Left hindlimb (tissue), 1 donor: Measurements from ENCODE around the gene MOGAT1.
"Not testable (repeated sequence)": the region's sequence is repeated elsewhere in the genome, so short reads cannot be mapped to it uniquely, and the experiment has no call there.

Source experiments
- DNase-seq: peaks from one replicate; pipeline ENCODE4 v3.0.0-alpha.2; 2018

Gene MOGAT1

DNA sequence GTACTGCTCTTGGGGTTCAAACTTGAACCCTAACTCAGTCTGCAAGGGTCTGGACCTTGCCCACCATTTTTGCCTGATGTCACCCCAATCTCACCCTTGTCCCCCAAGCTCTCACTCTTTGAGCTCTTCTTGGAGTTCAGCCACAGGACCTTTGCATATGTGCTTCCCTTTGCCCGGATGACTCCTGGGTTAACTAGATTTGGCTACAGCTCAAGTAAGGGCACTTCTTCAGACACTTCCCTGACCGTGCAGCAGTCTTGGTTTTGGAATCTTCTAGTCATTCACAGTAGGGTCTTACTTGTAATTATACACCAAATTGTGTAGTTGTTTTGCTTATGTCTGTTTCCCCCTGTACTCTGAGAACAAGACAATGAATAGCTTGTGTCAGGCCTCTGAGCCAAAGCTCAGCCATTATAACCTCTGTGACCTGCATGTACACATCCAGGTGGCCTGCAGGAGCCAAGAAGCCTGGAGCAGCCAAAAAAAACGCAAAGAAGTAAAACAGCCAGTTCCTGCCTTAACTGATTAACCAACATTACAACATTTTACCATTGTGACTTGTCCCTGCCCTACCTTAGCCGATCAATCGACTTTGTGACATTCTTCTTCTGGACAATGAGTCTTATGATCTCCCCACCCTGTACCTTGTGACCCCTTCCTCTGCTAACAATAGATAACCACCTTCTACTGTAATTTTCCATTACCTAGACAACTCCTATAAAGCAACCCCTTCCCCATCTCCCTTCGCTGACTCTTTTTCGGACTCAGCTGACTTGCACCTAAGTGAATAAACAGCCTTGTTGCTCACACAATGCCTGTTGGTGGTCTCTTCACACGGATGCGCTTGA, 1.0 kb upstream of the MOGAT1 start:
- no peak for DNase-seq

DNA sequence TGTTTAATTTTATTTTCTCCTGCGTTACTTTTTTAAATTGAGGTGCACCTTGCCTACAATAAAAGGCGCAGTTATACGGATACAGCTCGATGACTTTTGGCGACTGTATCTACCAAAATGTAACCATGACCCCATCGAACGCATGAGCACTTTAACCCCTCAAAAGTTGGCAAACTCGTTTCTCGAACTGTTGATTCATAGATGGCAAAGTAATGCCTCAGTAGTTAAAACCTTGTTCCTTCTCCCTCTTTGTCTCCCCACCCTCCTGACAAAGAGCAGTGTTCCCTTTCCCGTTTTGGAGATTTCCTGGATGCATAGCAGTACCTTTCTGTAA, 577 bp downstream of the MOGAT1 start:
- no peak for DNase-seq

DNA sequence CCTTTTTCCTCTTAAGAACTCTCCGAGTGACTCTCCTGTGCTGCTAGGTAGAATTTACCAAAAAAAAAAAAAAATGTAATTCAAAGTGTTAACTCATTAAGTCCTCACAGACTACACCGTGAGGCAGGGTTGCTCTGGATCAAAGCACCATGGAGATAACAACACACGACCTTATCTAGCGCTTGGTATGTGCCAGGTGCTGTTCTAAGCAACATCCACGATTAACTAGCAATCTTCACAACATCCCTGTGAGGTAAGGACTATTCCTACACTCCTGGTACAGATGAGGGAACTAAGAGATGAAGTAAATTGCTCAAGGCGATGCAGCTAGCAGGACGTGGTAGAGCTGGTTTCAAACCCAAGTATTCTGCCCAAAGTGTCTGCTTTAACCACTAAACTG, 1.8 kb downstream of the MOGAT1 start:
- DNase-seq: no peak

DNA sequence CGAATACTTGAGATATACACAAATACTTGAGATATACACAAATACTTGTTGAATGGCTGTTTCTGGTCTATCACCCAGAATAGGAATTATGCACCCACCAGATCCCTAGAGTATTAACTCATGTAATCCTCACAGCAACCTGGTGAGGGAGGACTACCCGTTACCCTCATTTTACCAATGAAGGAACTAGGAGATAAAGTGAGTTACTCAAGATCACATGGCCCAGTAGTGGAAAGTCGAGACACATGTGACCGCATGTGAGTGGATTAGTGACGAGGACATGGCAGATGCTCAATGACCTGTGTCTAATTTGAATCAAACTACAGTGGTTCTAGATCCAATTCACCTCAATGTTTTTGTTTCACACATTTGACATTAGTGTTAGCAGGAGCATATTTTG, 2.4 kb downstream of the MOGAT1 start:
- DNase-seq: no peak

DNA sequence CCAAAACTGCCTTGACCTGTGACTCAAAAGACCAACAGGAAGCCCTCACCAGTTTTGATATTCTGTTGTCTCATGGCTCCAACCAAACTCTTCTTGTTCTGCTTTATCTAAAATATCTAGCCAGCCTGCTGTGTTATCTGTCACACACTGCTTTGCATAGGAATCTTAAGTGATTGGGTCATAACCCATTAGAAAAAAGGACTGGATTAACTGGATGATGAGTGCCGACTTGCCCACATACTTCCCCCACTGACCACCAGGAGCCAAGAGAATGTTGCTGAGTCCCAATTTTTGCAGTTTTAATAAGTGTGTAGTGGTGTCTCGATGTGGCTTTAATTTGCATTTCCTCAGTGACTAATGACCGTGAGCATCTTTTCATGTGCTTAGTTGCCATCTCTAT, 6.5 kb downstream of the MOGAT1 start:
- DNase-seq: no peak

DNA sequence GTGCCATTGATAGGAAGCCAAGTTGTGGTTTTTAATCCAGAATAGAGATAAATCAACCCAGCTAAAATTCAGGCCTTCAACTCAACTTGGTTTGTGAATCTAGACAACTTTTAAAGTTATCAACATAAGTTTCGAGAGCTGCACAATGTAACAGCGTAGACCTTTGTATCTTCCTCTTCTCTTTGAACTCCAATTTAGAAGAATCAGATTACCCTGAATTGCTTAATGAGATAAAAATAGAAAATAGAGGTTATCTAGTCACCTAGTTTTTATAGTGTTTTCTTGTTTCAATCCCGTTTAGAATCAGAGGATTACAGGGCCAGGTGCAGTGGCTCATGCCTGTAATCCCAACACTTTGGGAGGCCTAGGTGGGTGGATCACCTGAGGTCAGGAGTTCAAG, 12.3 kb downstream of the MOGAT1 start:
- no peak for DNase-seq

DNA sequence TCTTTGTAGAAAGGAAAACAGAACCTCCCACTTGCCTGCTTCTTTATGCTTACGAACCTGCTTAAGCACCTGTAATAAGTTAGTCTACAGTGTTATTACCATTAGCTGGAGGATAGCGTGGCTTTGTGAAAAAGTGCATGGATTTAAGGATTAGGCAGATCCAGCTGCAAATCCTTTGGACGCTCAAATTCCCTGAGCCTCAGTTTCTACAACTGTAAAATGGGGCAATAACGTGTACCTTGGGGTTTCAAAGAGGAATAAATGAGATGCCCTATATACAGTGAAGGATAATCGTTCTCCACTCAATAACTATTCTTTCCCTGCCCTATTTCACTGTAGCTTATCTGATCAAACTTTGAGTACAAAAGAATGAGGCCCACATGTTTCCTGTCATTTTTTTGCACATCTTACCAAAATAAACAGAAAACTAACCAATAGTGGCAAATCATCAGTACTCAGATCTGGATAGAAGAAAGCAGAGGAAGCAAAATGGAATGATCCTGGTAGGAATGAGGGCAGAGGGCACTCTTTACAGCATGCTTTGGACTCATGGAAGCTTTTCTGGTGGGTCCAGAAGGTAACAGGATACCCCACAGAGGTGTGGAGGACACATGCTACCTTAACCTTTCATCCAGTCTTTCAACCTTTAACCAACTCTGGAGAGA, 14.8 kb downstream of the MOGAT1 start:
- DNase-seq: no peak

DNA sequence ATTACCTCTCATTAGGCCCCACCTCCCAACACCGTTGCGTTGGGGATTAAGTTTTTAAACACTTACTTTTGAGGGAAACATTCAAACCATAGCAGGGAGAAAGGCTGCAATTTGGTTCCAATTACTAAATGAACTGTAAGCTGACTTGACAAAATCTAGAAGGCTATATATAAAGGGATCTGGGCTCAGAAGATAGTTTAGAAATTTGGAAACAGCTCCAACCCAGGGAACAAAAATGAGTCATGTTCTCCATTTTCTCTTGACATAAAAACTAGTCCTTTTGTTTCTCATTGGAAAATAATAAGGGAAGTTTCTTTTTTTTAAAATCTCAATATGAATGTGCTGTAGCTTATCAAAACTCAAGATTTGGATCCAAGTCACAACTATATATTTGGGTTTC, 17.5 kb downstream of the MOGAT1 start:
- DNase-seq: no peak

DNA sequence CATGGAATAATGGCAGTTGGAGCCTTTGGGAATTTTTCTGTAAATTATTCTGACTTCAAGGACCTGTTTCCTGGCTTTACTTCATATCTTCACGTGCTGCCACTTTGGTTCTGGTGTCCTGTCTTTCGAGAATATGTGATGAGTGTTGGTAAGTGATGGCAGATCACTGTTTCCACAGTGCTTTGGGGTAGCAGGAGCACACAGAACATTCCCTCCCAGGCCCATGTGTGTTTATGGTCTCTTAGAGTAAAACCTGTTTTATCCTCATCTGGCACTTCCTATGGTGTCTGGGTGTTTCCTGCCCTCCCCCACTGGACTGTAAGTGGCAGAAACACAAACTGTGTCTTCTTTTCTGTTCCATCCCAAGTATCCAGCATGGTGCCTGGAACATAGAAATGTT, 17.9 kb downstream of the MOGAT1 start:
- DNase-seq: no peak

DNA sequence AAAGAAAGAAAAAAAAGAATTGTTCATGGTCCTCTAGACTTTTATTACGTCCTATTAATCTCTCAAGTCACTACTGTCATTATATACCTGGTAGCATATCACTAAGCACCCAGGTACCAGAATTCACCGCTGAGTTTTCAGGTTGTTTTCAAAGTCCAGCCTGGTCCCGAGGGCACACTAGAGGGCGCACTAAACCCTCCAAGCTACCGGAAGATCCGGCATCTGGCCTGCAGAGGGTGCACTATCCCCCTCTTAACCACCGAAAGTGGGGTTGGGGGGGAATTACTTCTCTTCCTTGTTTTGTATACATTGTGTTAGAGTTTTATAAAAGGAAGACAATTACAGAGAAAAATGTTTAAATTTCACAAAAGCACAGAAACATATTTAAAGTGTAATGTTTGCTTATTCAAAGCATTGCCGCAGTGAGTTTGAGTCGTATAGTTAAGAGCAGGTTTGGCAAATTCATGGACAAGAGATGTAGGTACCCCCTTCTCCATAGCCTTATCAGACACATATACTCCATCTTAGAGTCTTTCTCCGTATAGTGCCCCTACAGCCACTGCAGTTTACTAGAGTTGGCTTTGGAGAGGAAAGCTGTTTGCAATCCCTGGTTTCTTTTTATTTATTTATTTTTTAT, 19.2 kb downstream of the MOGAT1 start:
- DNase-seq: peak; percentile 64

DNA sequence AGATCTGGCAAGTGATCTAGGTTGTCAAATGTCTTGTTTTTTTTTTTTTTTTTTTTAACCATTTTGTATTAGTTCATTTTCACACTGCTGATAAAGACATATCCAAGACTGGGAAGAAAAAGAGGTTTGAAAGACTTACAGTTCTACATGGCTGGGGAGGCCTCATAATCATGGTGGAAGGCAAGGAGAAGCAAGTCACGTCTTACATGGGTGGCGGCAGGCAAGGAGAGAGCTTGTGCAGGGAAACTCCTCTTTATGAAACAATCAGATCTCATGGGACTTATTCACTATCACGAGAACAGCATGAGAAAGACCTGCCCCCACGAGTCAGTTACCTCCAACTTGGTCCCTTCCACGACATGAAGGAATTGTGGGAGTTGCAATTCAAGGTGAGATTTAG, 22.0 kb downstream of the MOGAT1 start:
- DNase-seq: not testable (repeated sequence)

DNA sequence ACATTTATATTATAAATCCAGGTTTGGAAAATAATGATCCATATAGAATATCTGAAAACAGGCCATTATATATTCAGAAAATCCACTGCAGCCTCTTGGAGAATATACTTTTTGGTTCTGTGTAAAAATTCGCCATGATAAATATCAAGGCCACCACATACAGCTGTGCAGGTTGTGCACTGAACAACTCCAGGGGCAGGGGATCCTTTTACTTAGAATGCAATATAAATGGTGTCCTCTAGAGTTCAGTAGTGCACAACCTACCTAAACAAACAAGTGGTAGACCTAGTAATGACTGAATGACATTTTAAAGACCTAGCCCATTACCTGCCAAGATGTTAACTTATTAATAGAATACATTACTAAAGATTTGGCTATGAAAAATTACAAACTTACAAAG, 22.4 kb downstream of the MOGAT1 start:
- no peak for DNase-seq

DNA sequence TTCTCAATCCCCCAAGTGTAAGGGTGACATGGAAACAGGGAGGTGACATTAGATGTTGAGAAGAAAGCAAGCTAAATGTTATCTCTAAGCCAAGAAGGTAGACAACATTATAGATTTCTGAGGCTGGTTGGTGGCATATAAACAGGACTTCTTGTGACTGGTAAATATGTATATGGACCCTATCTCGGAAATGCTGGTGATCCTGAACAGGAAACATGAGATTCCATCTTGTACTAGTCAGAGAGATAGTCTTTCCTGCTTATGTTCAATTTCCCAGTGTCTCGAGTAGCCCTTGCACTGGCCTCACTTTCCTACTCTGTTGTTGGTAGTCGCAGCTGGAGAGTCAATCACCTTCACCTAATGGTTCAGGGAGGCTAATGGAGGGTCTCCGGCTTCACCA, 26.8 kb downstream of the MOGAT1 start:
- no peak for DNase-seq

DNA sequence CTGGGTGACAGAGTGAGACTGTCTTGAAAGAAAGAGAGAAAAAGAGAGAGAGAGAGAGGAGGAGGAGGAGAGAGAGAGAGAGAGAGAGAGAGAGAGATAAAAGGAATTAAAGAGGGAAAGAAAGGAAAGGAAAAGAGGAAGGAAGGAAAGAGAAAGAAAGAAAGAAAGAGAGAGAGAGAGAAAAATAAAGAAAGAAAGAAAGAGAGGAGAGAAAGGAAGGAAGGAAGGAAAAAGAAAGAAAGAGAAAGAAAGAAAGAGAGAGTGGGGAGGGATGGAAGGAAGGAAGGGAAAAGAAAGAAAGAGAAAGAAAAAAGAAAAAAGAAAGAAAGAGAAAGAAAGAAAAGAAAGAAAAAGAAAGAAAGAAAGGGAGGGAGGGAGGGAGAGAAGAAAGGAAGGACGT, 29.8 kb downstream of the MOGAT1 start:
- no peak for DNase-seq

DNA sequence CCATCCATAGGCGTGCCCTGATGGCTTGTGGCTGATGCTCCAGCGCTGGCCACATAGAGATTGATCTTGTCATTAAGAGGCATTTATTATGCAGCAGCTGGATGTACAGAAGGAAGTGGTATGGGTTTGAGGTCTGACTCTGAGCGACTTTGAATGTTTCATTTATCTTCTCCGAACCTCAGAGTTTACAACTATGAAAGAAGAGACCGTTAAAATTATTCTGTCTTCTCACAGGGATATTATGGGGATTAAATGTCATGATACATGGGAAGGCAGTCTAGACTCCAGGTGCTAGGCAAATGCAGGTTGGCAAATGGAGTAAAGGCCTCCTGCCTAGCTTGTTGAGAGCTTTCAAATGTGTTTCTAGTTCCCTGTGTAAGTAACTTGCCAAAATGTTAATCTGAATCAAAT, 30.3 kb downstream of the MOGAT1 start:
- DNase-seq: no peak

DNA sequence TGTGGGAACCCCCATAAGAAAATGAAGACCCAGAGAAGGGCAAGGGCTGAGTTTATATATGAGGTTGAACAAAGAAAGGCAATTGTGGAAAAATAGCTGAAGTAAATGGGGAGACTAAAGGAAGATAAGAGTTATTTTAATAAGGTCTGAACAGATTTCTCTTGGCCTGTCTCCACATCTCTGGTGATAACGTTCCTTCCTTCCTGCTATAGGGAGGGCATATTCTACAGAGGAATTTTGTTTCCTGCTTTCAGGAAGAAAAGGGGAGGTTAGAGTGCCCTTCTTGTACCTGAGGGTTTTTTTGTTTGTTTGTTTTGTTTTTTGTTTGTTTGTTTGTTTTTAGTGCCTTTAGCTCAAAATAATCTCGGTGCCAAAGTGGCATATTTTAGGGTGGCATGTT, 31.6 kb downstream of the MOGAT1 start:
- no peak for DNase-seq

DNA sequence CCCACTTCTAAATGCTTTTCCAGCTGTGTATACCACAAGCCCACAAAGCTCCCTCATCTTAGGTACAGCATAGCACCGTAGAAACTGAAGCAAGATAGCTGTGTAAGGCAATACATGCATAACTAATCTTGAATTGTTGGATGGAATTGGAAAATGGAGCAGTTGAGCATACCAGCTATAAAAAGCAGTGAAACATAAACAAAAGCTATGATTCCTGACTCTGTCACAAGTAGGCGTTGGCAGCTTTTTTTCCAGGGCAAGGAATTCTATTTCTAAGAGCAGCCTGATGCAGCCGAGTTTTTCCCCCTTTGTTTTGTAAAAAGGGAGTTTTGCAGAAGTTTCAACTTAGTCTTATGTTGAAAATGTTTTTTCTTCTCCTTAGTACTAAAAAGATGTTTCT, 32.4 kb downstream of the MOGAT1 start:
- DNase-seq: no peak

DNA sequence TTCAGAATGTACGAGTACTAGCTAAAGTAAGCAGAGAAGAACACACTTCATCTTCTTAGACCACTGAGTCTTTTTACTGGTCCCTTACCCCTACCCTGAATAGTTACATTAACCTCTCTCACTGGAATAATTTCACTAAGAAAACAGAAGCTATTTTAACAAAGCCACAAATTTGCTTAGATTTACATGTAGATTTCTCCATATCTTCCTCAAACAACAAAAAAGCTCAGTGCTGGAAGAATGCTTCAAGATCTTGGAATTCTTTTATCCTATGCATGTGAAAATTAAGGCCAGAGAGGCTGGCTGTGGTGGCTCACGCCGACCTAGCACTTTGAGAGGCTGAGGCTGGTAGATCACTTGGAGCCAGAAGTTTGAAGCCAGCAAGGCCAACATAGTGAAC, 35.2 kb downstream of the MOGAT1 start:
- DNase-seq: no peak

DNA sequence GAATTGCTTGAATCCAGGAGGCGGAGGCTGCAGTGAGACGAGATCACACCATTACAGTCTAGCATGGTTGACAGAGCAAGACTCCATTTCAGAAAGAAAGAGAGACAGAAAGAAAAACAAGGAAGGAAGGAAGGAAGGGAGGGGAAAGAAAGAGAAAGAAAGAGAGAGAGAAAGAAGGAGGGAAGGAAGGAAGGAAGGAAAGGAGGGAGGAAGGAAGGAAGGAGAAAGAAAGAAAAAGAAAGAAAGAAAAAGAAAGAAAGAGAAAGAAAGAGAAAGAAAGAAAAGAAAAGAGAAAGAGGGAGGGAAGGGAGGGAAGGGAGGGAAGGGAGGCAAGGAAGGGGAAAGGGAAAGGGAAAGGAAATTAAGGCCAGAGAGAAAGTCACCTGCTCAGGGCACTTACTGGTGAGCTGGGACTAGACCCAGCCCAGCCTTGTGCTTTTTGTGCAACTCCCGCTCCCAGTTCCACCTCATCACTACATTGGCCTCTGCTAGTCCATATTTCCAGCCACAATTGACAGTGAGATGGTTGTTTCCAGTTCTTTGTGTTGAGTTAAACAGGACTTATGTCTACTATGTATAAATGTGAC, 35.7 kb downstream of the MOGAT1 start:
- DNase-seq: no peak

DNA sequence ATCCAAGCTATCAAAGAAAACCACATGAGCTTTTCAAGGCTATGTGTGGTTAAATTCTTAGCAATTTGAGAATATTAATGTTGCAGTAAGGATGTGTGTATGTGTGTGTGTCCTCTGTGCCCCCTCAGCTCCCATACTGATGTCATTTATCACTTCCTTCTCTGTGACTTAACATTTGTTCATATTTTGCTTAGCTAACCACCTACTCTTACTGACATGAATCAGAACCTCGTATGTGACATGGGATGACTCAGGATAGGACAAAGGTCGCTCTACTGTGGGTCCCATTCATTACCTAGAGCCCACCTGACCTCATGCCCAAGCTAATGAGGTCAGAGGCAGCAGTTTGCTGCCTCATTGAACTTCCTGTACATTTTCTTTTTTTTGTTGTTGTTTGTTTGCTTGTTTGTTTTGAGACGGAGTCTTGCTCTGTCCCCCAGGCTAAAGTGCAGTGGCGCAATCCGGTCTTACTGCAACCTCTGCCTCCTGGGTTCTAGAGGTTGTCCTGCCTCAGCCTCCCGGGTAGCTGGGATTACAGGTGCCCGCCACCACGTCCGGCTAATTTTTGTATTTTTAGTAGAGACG, 36.3 kb downstream of the MOGAT1 start:
- DNase-seq: no peak

DNA sequence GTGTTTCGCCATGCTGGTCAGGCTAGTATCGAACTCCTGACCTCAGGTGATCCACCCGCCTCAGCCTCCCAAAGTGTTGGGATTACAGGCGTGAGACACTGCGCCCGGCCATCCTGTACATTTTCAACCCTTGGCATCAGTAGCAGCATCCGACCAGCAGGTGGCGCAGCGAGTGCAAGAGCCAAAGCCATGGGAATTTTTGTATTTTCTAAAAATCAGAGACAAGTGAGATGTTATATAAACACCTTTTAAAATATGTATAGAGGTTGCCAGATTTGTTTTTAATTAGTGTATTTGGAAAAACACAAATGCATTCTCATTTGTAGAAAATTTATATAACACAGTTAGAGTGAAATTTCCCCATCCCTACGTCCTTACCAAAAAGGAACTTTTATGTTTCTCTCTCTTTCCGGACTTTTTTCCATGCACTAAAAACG, 36.8 kb downstream of the MOGAT1 start:
- DNase-seq: peak; percentile 80

DNA sequence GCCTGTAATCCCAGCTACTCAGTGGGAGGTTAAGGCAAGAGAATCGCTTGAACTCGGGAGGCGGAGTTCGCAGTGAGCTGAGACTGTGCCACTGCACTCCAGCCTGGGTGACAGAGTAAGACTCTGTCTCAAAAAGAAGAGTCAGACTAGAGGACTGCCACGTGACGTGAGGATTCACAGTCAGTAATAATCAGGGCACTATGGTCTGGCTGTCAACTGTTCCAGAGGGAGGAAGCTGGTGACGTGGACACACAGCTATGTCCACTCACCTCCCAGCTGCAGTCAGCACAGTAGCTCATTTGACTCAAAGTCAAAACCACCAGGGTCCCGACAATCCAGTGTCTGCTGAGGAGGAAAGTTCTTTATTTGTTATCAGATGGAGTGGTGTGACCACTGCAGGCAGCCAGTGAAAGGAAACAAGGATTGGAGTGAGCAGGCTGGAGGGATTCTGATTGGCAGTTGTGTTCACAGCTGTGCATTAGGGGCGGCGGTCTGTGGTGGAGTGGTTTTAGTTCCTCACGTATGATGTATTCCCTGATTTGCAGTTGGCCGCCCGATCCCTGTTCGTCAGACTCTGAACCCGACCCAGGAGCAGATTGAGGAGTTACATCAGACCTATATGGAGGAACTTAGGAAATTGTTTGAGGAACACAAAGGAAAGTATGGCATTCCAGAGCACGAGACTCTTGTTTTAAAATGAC, 37.9 kb downstream of the MOGAT1 start:
- peak; percentile 91 for DNase-seq

DNA sequence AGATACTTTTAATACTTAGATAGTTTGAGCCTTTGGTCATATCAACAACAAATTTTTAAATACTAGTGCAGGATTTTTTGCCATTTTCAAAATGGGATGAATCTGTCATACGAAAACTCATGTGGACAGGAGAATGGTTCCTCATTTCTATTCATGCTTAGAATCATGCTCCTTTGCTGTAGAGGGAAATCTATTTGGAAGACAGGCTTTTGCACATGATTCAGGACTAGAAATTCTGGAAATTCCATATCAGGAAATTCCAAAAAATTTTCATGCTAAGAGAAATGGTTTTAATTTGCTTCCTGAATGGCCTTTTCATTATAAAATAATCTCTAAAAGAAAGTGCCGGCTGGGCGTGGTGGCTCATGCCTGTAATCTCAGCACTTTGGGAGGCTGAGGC, 39.3 kb downstream of the MOGAT1 start:
- DNase-seq: no peak
